Activated CD8-positive, alpha-beta memory T cell treated with anti-CD3 and anti-CD28 coated beads for 48 hours (primary cell): ENCODE data around the gene PPOX.

Experiments used
- DNase-seq, 3 experiments: peaks; one replicate each; pipeline ENCODE4 v3.0.0-alpha.2; 2020; ENCODE audit warnings: low read depth in 2 of 3, low spot score in 2 of 3

PPOX gene

GRCh38 chr1:161220002-161220401 is 53.8 kb downstream of the PPOX start:
- no peak for DNase-seq
